ENCODE results near the gene RHOT2. TPM values are rescaled to one million over a fixed set of nuclear protein-coding genes. Genes with fewer than 3 reads are reported as not detected.

RHOT2 gene
- total RNA-seq, 1 donor from 2014 or later, result 121 TPM

DNA sequence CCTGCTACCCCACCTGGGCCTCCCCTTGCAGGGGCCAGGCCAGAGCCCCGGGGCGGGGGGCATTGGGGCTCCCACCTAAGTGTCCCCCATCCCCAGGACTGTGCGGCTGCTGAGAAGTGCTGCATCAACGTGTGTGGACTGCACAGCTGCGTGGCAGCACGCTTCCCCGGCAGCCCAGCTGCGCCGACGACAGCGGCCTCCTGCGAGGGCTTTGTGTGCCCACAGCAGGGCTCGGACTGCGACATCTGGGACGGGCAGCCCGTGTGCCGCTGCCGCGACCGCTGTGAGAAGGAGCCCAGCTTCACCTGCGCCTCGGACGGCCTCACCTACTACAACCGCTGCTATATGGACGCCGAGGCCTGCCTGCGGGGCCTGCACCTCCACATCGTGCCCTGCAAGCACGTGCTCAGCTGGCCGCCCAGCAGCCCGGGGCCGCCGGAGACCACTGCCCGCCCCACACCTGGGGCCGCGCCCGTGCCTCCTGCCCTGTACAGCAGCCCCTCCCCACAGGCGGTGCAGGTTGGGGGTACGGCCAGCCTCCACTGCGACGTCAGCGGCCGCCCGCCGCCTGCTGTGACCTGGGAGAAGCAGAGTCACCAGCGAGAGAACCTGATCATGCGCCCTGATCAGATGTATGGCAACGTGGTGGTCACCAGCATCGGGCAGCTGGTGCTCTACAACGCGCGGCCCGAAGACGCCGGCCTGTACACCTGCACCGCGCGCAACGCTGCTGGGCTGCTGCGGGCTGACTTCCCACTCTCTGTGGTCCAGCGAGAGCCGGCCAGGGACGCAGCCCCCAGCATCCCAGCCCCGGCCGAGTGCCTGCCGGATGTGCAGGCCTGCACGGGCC, 35.2 kb upstream of the RHOT2 start:
- Mint-ChIP-seq H3K36me3 (ENCODE audit: low read depth, unreplicated experiment) (no peaks in the 10 kb centered on the region), H3K4me1 (ENCODE audit: unreplicated experiment) (peaks cover 3% of the 10 kb centered on the region), H3K9me3 (ENCODE audit: unreplicated experiment) (no peaks in the 10 kb centered on the region), H3K4me3 (ENCODE audit: unreplicated experiment) (no peak overlapping the region), H3K27me3 (ENCODE audit: unreplicated experiment) (peaks cover 8% of the 10 kb centered on the region), H3K27ac (ENCODE audit: unreplicated experiment) (no peak overlapping the region)
- no peak for TF ChIP-seq CTCF (IDR thresholded peaks at IDR 0.05; ENCODE audit: unreplicated experiment)
- DNase-seq (ENCODE audit: low spot score), result peak; percentile 6

DNA sequence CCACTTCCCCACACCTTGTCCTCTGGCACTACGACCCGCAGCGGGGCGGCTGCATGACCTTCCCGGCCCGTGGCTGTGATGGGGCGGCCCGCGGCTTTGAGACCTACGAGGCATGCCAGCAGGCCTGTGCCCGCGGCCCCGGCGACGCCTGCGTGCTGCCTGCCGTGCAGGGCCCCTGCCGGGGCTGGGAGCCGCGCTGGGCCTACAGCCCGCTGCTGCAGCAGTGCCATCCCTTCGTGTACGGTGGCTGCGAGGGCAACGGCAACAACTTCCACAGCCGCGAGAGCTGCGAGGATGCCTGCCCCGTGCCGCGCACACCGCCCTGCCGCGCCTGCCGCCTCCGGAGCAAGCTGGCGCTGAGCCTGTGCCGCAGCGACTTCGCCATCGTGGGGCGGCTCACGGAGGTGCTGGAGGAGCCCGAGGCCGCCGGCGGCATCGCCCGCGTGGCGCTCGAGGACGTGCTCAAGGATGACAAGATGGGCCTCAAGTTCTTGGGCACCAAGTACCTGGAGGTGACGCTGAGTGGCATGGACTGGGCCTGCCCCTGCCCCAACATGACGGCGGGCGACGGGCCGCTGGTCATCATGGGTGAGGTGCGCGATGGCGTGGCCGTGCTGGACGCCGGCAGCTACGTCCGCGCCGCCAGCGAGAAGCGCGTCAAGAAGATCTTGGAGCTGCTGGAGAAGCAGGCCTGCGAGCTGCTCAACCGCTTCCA, 34.4 kb upstream of the RHOT2 start:
- Mint-ChIP-seq H3K27ac (ENCODE audit: unreplicated experiment) (no peak overlapping the region), H3K9me3 (ENCODE audit: unreplicated experiment) (no peaks in the 10 kb centered on the region), H3K4me1 (ENCODE audit: unreplicated experiment) (peaks cover 3% of the 10 kb centered on the region), H3K27me3 (ENCODE audit: unreplicated experiment) (peaks cover 8% of the 10 kb centered on the region), H3K4me3 (ENCODE audit: unreplicated experiment) (no peak overlapping the region), H3K36me3 (ENCODE audit: low read depth, unreplicated experiment) (no peaks in the 10 kb centered on the region)
- TF ChIP-seq CTCF (IDR thresholded peaks at IDR 0.05; ENCODE audit: unreplicated experiment), result no peak
- peak; percentile 6 for DNase-seq (ENCODE audit: low spot score)

- DNase-seq (ENCODE audit: low spot score), result no peak
- Mint-ChIP-seq H3K9me3 (ENCODE audit: unreplicated experiment) (no peaks in the 10 kb centered on the region), H3K27ac (ENCODE audit: unreplicated experiment) (no peak overlapping the region), H3K4me1 (ENCODE audit: unreplicated experiment) (peaks cover 3% of the 10 kb centered on the region), H3K4me3 (ENCODE audit: unreplicated experiment) (no peak overlapping the region), H3K27me3 (ENCODE audit: unreplicated experiment) (peaks cover 8% of the 10 kb centered on the region), H3K36me3 (ENCODE audit: low read depth, unreplicated experiment) (no peaks in the 10 kb centered on the region)
- no peak for TF ChIP-seq CTCF (IDR thresholded peaks at IDR 0.05; ENCODE audit: unreplicated experiment)
These were observed 33.8 kb upstream of the RHOT2 start for GRCh38 chr16:634051-634670.

DNA sequence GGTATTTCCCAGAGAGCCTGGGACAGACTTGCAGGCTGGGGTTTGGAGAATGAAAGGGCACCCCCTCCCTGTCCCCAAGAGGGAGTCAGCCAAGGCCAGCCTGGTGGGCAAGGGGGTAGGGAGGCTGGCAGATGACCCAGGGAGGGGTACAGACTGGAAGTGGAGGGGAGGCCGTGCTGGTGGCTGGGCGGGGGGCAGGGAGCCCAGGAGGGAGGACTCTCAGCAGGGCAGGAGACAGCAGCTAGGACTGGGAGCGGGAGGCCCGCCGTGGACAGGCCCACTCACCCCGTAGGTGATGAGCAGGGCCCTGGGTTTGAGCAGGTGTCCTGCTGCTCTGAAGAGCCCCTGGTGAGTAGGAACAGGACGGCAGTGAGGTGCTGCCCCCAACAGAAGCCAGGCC, 32.9 kb upstream of the RHOT2 start:
- Mint-ChIP-seq H3K9me3 (ENCODE audit: unreplicated experiment) (no peaks in the 10 kb centered on the region), H3K36me3 (ENCODE audit: low read depth, unreplicated experiment) (no peaks in the 10 kb centered on the region), H3K4me1 (ENCODE audit: unreplicated experiment) (peaks cover 3% of the 10 kb centered on the region), H3K27ac (ENCODE audit: unreplicated experiment) (no peak overlapping the region), H3K27me3 (ENCODE audit: unreplicated experiment) (peaks cover 8% of the 10 kb centered on the region), H3K4me3 (ENCODE audit: unreplicated experiment) (no peak overlapping the region)
- no peak for DNase-seq (ENCODE audit: low spot score)
- TF ChIP-seq CTCF (IDR thresholded peaks at IDR 0.05; ENCODE audit: unreplicated experiment), result no peak

All from endothelial cell (in vitro differentiated cells).